HCT116 (cell line): ENCODE measurements around the gene LRRC71. TPM values are rescaled to one million over a fixed set of nuclear protein-coding genes. Genes with fewer than 3 reads are reported as not detected.

Experiments
- ATAC-seq: fragments of 200-7000 bp; cut with Tn5 transposase; 2 replicates; pipeline ENCODE4 v1.9.1; 2020; ENCODE audit warnings: mild to moderate bottlenecking, moderate library complexity
- BruUV-seq: library from RNA; stranded (reverse); fragments of 400-500 nt; replicated peaks from 2 replicates; lab custom pipeline; 2021; lab: Mats Ljungman, UMichigan
- CTCF ChIA-PET: fragments of 300-600 bp; sonication (Branson Sonifier 250); formaldehyde crosslinking; loops from one replicate; lab custom pipeline; 2021; ENCODE audit warnings: antibody characterized with exemption; lab: Charles Lee
- POLR2A ChIA-PET: fragments of 300-600, 350-600 bp; sonication (Branson Sonifier 250); formaldehyde crosslinking; loops from one replicate; lab custom pipeline; 2021; ENCODE audit warnings: antibody characterized with exemption; lab: Charles Lee
- RAD21 ChIA-PET, 2 experiments: fragments of 300-600 bp; sonication (Branson Sonifier 250); formaldehyde crosslinking; loops; one replicate each; lab custom pipeline; 2023; ENCODE audit warnings: low total read pairs in 2 of 2; ENCODE audit not compliant: uncharacterized antibody in 2 of 2, unreplicated experiment in 2 of 2, low non-redundant PET in 1 of 2; lab: Charles Lee
- DNase-seq: peaks from one replicate; pipeline ENCODE4 v3.0.0-alpha.2; 2010; ENCODE audit warnings: low read depth, low spot score
- H2AFZ ChIP-seq: fragments of 200-600 bp; shearing (Covaris generic), sonication (generic); 2 replicates; pipeline ENCODE4 v1.6.1; 2017; ENCODE audit warnings: low read depth, mixed run types, mixed read lengths, antibody characterized with exemption, low read length; ENCODE audit not compliant: poor library complexity, severe bottlenecking
- H3K27ac ChIP-seq: 2 replicates; pipeline ENCODE4 v1.5.1; 2012; ENCODE audit warnings: low read depth, low read length
- H3K27me3 ChIP-seq: fragments of 200-600 bp; sonication (generic); 2 replicates; pipeline ENCODE4 v1.6.1; 2016; ENCODE audit warnings: mixed run types, low read length, mixed read lengths; ENCODE audit not compliant: insufficient read depth
- H3K36me3 ChIP-seq, 2 experiments: fragments of 200-500 bp in 1 of 2; fragments of 200-600 bp in 1 of 2; sonication (Bioruptor generic) in 1 of 2; sonication (generic) in 1 of 2; 2 replicates each; pipeline versions ENCODE4 v1.5.1 to v1.6.1; 2014 to 2016; ENCODE audit warnings: low read length in 2 of 2, inconsistent platforms in 1 of 2, mixed read lengths in 1 of 2, mixed run types in 1 of 2; ENCODE audit not compliant: insufficient read depth in 2 of 2, control insufficient read depth in 1 of 2
- H3K4me1 ChIP-seq, 2 experiments: fragments of 200-600 bp in 1 of 2; sonication (generic) in 1 of 2; 2 replicates each; pipeline versions ENCODE4 v1.5.1 to v1.6.1; 2012 to 2017; ENCODE audit warnings: low read length in 2 of 2, inconsistent platforms in 1 of 2, mild to moderate bottlenecking in 1 of 2, mixed read lengths in 1 of 2, mixed run types in 1 of 2, moderate library complexity in 1 of 2; ENCODE audit not compliant: insufficient read depth in 2 of 2, control insufficient read depth in 1 of 2
- H3K4me2 ChIP-seq: fragments of 200-600 bp; sonication (generic); 2 replicates; pipeline ENCODE4 v1.6.1; 2017; ENCODE audit warnings: mixed run types, low read length, mixed read lengths
- H3K4me3 ChIP-seq, 2 experiments: fragments of 200-600 bp in 1 of 2; sonication (generic) in 1 of 2; replicated peaks in 1 of 2; 2 replicates each; pipeline ENCODE4 v1.5.1; 2011 to 2016; ENCODE audit warnings: low read length in 2 of 2, control low read depth in 1 of 2, low read depth in 1 of 2, mild to moderate bottlenecking in 1 of 2, mixed read lengths in 1 of 2, mixed run types in 1 of 2
- H3K79me2 ChIP-seq: fragments of 200-600 bp; sonication (generic); 2 replicates; pipeline ENCODE4 v1.6.1; 2017; ENCODE audit warnings: mild to moderate bottlenecking, mixed run types, low read length, moderate library complexity, mixed read lengths; ENCODE audit not compliant: insufficient read depth
- H3K9ac ChIP-seq: fragments of 200-600 bp; sonication (generic); 2 replicates; pipeline ENCODE4 v1.6.1; 2016; ENCODE audit warnings: low read length, mixed read lengths
- H3K9me2 ChIP-seq: fragments of 200-600 bp; sonication (generic), shearing (Covaris generic); 2 replicates; pipeline ENCODE4 v1.6.1; 2017; ENCODE audit warnings: mixed run types, mild to moderate bottlenecking, moderate library complexity; ENCODE audit not compliant: insufficient read depth
- H3K9me3 ChIP-seq, 2 experiments: fragments of 200-500 bp in 1 of 2; fragments of 200-600 bp in 1 of 2; sonication (Bioruptor generic) in 1 of 2; sonication (generic) in 1 of 2; 2 replicates each; pipeline ENCODE4 v1.6.1; 2014 to 2017; ENCODE audit warnings: low read length in 2 of 2, mixed read lengths in 2 of 2, inconsistent platforms in 1 of 2, low read depth in 1 of 2, mild to moderate bottlenecking in 1 of 2, mixed run types in 1 of 2, moderate library complexity in 1 of 2; ENCODE audit not compliant: control insufficient read depth in 1 of 2, insufficient read depth in 1 of 2
- H4K20me1 ChIP-seq: fragments of 200-600 bp; sonication (generic), shearing (Covaris generic); 2 replicates; pipeline ENCODE4 v1.6.1; 2017; ENCODE audit warnings: mixed run types, mild to moderate bottlenecking, moderate library complexity; ENCODE audit not compliant: insufficient read depth
- CBX3 ChIP-seq: IDR thresholded peaks from 2 replicates; pipeline ENCODE4 v1.6.1; 2012; ENCODE audit warnings: low read depth
- CEBPB ChIP-seq: IDR thresholded peaks from 2 replicates; pipeline ENCODE4 v1.6.1; 2012; ENCODE audit warnings: low read depth
- ELF1 ChIP-seq: IDR thresholded peaks from 2 replicates; pipeline ENCODE4 v1.6.1; 2012; ENCODE audit warnings: low read depth, borderline replicate concordance
- EZH2 ChIP-seq: fragments of 200-600 bp; sonication (generic); IDR thresholded peaks from 2 replicates; pipeline ENCODE4 v1.6.1; 2017; ENCODE audit warnings: antibody characterized with exemption, mixed run types
- FOSL1 ChIP-seq: IDR thresholded peaks from 2 replicates; pipeline ENCODE4 v1.6.1; 2012; ENCODE audit warnings: low read depth
- JUND ChIP-seq: IDR thresholded peaks from 2 replicates; pipeline ENCODE4 v1.6.1; 2012
- POLR2A ChIP-seq: IDR thresholded peaks from 2 replicates; pipeline ENCODE4 v1.7.0; 2011; ENCODE audit warnings: borderline replicate concordance; ENCODE audit not compliant: insufficient read depth, insufficient read length; ENCODE audit errors: extremely low read depth
- RAD21 ChIP-seq: IDR thresholded peaks from 2 replicates; pipeline ENCODE4 v1.6.1; 2012; ENCODE audit warnings: low read depth, mild to moderate bottlenecking
- SIN3A ChIP-seq: IDR thresholded peaks from 2 replicates; pipeline ENCODE4 v1.6.1; 2012; ENCODE audit warnings: low read depth
- SP1 ChIP-seq: IDR thresholded peaks from 2 replicates; pipeline ENCODE4 v1.6.1; 2012; ENCODE audit warnings: low read depth
- SRF ChIP-seq: IDR thresholded peaks from 2 replicates; pipeline ENCODE4 v1.6.1; 2012; ENCODE audit warnings: low read depth
- TCF7L2 ChIP-seq: IDR thresholded peaks from 2 replicates; pipeline ENCODE4 v1.7.0; 2011; ENCODE audit warnings: borderline replicate concordance, inconsistent platforms; ENCODE audit not compliant: insufficient read depth, insufficient read length; ENCODE audit errors: extremely low read depth
- YY1 ChIP-seq: IDR thresholded peaks from 2 replicates; pipeline ENCODE4 v1.6.1; 2011; ENCODE audit warnings: low read length, low read depth, moderate library complexity, mild to moderate bottlenecking; ENCODE audit not compliant: insufficient replicate concordance; ENCODE audit errors: extremely low read depth
- ZBTB33 ChIP-seq: IDR thresholded peaks from 2 replicates; pipeline ENCODE4 v1.6.1; 2011; ENCODE audit warnings: mild to moderate bottlenecking, low read length, moderate library complexity; ENCODE audit not compliant: insufficient replicate concordance; ENCODE audit errors: extremely low read depth
- ZFX ChIP-seq: fragments of 450-650 bp; IDR thresholded peaks from 2 replicates; pipeline ENCODE4 v1.6.1; 2017
- intact Hi-C: fragments of 100-400 bp; cut with micrococcal nuclease; formaldehyde crosslinking; loops from 2 replicates; pipeline ENCODE4 v1.10.0; 2022
- total RNA-seq: library from RNA; stranded (reverse); gene quantifications from one replicate; pipeline ENCODE4 v1.2.1, GENCODE V29; 2021; ENCODE audit not compliant: unreplicated experiment
- TF ChIP-seq, protein P1 (sequence below): IDR thresholded peaks from 2 replicates; pipeline ENCODE4 v1.6.1; 2012
- TF ChIP-seq, protein P2 (sequence below): IDR thresholded peaks from 2 replicates; pipeline ENCODE4 v1.6.1; 2012; ENCODE audit warnings: low read depth
- TF ChIP-seq, protein P3 (sequence below): IDR thresholded peaks from 2 replicates; pipeline ENCODE4 v1.6.1; 2012

Gene LRRC71
- total RNA-seq, 1 experiment from 2014 or later, result not detected

- intact Hi-C loops, result no loop called here
- no peak for TF ChIP-seq CBX3
- TF ChIP-seq ZFX, result no peak
- no peak for TF ChIP-seq ELF1
- TF ChIP-seq, protein P1, sequence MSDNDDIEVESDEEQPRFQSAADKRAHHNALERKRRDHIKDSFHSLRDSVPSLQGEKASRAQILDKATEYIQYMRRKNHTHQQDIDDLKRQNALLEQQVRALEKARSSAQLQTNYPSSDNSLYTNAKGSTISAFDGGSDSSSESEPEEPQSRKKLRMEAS, result no peak
- no peak for TF ChIP-seq YY1
- no peak for TF ChIP-seq RAD21
- TF ChIP-seq, protein P2, sequence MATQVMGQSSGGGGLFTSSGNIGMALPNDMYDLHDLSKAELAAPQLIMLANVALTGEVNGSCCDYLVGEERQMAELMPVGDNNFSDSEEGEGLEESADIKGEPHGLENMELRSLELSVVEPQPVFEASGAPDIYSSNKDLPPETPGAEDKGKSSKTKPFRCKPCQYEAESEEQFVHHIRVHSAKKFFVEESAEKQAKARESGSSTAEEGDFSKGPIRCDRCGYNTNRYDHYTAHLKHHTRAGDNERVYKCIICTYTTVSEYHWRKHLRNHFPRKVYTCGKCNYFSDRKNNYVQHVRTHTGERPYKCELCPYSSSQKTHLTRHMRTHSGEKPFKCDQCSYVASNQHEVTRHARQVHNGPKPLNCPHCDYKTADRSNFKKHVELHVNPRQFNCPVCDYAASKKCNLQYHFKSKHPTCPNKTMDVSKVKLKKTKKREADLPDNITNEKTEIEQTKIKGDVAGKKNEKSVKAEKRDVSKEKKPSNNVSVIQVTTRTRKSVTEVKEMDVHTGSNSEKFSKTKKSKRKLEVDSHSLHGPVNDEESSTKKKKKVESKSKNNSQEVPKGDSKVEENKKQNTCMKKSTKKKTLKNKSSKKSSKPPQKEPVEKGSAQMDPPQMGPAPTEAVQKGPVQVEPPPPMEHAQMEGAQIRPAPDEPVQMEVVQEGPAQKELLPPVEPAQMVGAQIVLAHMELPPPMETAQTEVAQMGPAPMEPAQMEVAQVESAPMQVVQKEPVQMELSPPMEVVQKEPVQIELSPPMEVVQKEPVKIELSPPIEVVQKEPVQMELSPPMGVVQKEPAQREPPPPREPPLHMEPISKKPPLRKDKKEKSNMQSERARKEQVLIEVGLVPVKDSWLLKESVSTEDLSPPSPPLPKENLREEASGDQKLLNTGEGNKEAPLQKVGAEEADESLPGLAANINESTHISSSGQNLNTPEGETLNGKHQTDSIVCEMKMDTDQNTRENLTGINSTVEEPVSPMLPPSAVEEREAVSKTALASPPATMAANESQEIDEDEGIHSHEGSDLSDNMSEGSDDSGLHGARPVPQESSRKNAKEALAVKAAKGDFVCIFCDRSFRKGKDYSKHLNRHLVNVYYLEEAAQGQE, result no peak
- no peak for TF ChIP-seq FOSL1
- no peak for TF ChIP-seq JUND
- TF ChIP-seq ZBTB33, result no peak
- no peak for TF ChIP-seq POLR2A
- no peak for TF ChIP-seq SRF
- TF ChIP-seq SP1, result no peak
- no peak for TF ChIP-seq SIN3A
- TF ChIP-seq, protein P3, sequence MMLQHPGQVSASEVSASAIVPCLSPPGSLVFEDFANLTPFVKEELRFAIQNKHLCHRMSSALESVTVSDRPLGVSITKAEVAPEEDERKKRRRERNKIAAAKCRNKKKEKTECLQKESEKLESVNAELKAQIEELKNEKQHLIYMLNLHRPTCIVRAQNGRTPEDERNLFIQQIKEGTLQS, result no peak
- no peak for TF ChIP-seq TCF7L2
- TF ChIP-seq EZH2, result no peak
- no peak for TF ChIP-seq CEBPB
- ChIA-PET POLR2A (no interaction called here), RAD21 (no interaction called here), CTCF (interaction anchor here (1.2 kb wide), 1 partner anchor 47 kb away, joined by 3 read pairs; no protein-coding TSS in a partner anchor)
- H4K20me1 ChIP-seq, result no peaks in the 10 kb centered on the region
- no peaks in the 10 kb centered on the region for H3K9me2 ChIP-seq
- no peaks in the 10 kb centered on the region for H3K9me3 ChIP-seq
- H3K4me3 ChIP-seq, result no peak overlapping the region
- no peak overlapping the region for H3K27ac ChIP-seq
- H3K4me1 ChIP-seq, result peaks cover 0 to 7% of the 10 kb centered on the region in 2 experiments; a peak in 1 of 4 replicates
- BruUV-seq, result no TSS peak
- 0 out of 2 replicates have a peak, but pooled peaks cover 3% of the 10 kb centered on the region for H3K27me3 ChIP-seq
- no peak for DNase-seq
- no peaks in the 10 kb centered on the region for H3K36me3 ChIP-seq
- H3K79me2 ChIP-seq, result no peaks in the 10 kb centered on the region
- H3K4me2 ChIP-seq, result no peak overlapping the region
- no peak overlapping the region for H3K9ac ChIP-seq
- no peak overlapping the region for H2AFZ ChIP-seq
- ATAC-seq, result no peak
Measured at GRCh38 chr1:156880473-156880872, 40.0 kb upstream of the LRRC71 start.
